IMR-90 (cell line): ENCODE results near the gene ACSM6. TPM values are rescaled to one million over a fixed set of nuclear protein-coding genes. Genes with fewer than 3 reads are reported as not detected.
A peak's percentile ranks its signal among the peaks of the same experiment; 100 is the strongest.

Experiments used
- ATAC-seq: fragments of 200-7000 bp; cut with Tn5 transposase; 2 replicates; pipeline ENCODE4 v1.9.1; 2020; ENCODE audit warnings: low read depth, mild to moderate bottlenecking, moderate library complexity
- BruUV-seq: library from RNA; stranded (reverse); fragments of 400-500 nt; replicated peaks from 2 replicates; lab custom pipeline; 2021; lab: Mats Ljungman, UMichigan
- CTCF ChIA-PET: fragments of 300-600 bp; formaldehyde crosslinking; extraction: SDS; loops from one replicate; lab custom pipeline; 2021; ENCODE audit warnings: antibody characterized with exemption; lab: Yijun Ruan, JAX
- POLR2A ChIA-PET: fragments of 300-600 bp; sonication (Branson Sonifier 250); formaldehyde crosslinking; loops from one replicate; lab custom pipeline; 2022; ENCODE audit warnings: antibody characterized with exemption; ENCODE audit not compliant: unreplicated experiment; lab: Charles Lee
- DNase-seq: peaks from one replicate; pipeline ENCODE4 v3.0.0; 2013
- H2AFZ ChIP-seq: replicated peaks from 2 replicates; pipeline ENCODE3; 2013; ENCODE audit warnings: low read length, mild to moderate bottlenecking; ENCODE audit not compliant: poor library complexity
- H2AK5ac ChIP-seq: 2 replicates; pipeline ENCODE4 v1.6.1; 2013; ENCODE audit warnings: low read depth, low read length, inconsistent platforms
- H2AK9ac ChIP-seq: replicated peaks from 2 replicates; pipeline ENCODE3; 2013; ENCODE audit warnings: mild to moderate bottlenecking, low read depth, low read length, moderate library complexity; ENCODE audit not compliant: poor library complexity
- H2BK120ac ChIP-seq: 2 replicates; pipeline ENCODE4 v1.6.1; 2013; ENCODE audit warnings: low read depth, low read length, inconsistent platforms
- H2BK15ac ChIP-seq: 3 replicates; pipeline ENCODE4 v1.6.1; 2013; ENCODE audit warnings: low read depth, low read length, inconsistent platforms
- H2BK20ac ChIP-seq: 2 replicates; pipeline ENCODE4 v1.6.1; 2013; ENCODE audit warnings: low read depth, mild to moderate bottlenecking, inconsistent platforms, low read length, moderate library complexity
- H2BK5ac ChIP-seq: 2 replicates; pipeline ENCODE4 v1.6.1; 2013; ENCODE audit warnings: mild to moderate bottlenecking, low read depth, low read length, inconsistent platforms; ENCODE audit not compliant: poor library complexity, severe bottlenecking
- H3K14ac ChIP-seq: replicated peaks from 2 replicates; pipeline ENCODE4 v1.6.1; 2013; ENCODE audit warnings: low read depth, low read length, inconsistent platforms
- H3K18ac ChIP-seq: 2 replicates; pipeline ENCODE4 v1.6.1; 2013; ENCODE audit warnings: low read depth, low read length, control low read depth
- H3K23ac ChIP-seq: 2 replicates; pipeline ENCODE4 v1.6.1; 2013; ENCODE audit warnings: low read depth, low read length, inconsistent platforms
- H3K27ac ChIP-seq: 2 replicates; pipeline ENCODE4 v1.5.1; 2013; ENCODE audit warnings: mild to moderate bottlenecking, control low read depth, low read length; ENCODE audit not compliant: insufficient read depth
- H3K27me3 ChIP-seq: 2 replicates; pipeline ENCODE4 v1.6.1; 2013; ENCODE audit warnings: low read length; ENCODE audit not compliant: control insufficient read depth, insufficient read depth
- H3K36me3 ChIP-seq: 2 replicates; pipeline ENCODE4 v1.6.1; 2013; ENCODE audit warnings: low read length, mixed read lengths; ENCODE audit not compliant: control insufficient read depth, insufficient read depth
- H3K4ac ChIP-seq: 2 replicates; pipeline ENCODE4 v1.6.1; 2013; ENCODE audit warnings: low read depth, low read length, inconsistent platforms
- H3K4me1 ChIP-seq: 2 replicates; pipeline ENCODE4 v1.6.1; 2013; ENCODE audit warnings: low read length, mixed read lengths; ENCODE audit not compliant: control insufficient read depth, insufficient read depth
- H3K4me2 ChIP-seq: 2 replicates; pipeline ENCODE4 v1.6.1; 2013; ENCODE audit warnings: low read depth, mild to moderate bottlenecking, control low read depth, low read length, moderate library complexity
- H3K4me3 ChIP-seq: 2 replicates; pipeline ENCODE4 v1.5.1; 2013; ENCODE audit warnings: low read depth, mild to moderate bottlenecking, control low read depth, low read length, moderate library complexity; ENCODE audit not compliant: insufficient read depth
- H3K56ac ChIP-seq: 2 replicates; pipeline ENCODE4 v1.6.1; 2013; ENCODE audit warnings: low read length, inconsistent platforms; ENCODE audit not compliant: insufficient read depth; ENCODE audit errors: extremely low read depth
- H3K79me1 ChIP-seq, 2 experiments: 2 replicates each; pipeline ENCODE4 v1.6.1; 2013; ENCODE audit warnings: low read length in 2 of 2, inconsistent platforms in 1 of 2, low read depth in 1 of 2
- H3K9ac ChIP-seq: 2 replicates; pipeline ENCODE4 v1.6.1; 2013; ENCODE audit warnings: low read depth, low read length, control low read depth
- H3K9me1 ChIP-seq: 2 replicates; pipeline ENCODE4 v1.6.1; 2013; ENCODE audit warnings: low read length, inconsistent platforms; ENCODE audit not compliant: insufficient read depth
- H3K9me3 ChIP-seq: 2 replicates; pipeline ENCODE4 v1.6.1; 2013; ENCODE audit warnings: low read length; ENCODE audit not compliant: control insufficient read depth, insufficient read depth
- H4K20me1 ChIP-seq: 2 replicates; pipeline ENCODE4 v1.6.1; 2013; ENCODE audit warnings: low read length, inconsistent platforms; ENCODE audit not compliant: insufficient read depth
- H4K5ac ChIP-seq: 2 replicates; pipeline ENCODE4 v1.6.1; 2013; ENCODE audit warnings: mild to moderate bottlenecking, low read depth, low read length, control low read depth
- H4K8ac ChIP-seq, 2 experiments: 2 replicates each; pipeline ENCODE4 v1.6.1; 2013; ENCODE audit warnings: low read depth in 2 of 2, low read length in 2 of 2, control low read depth in 1 of 2, inconsistent platforms in 1 of 2
- H4K91ac ChIP-seq: 2 replicates; pipeline ENCODE4 v1.6.1; 2013; ENCODE audit warnings: low read depth, low read length, inconsistent platforms; ENCODE audit not compliant: insufficient read depth
- BHLHE40 ChIP-seq: fragments of 150-350 bp; IDR thresholded peaks from 2 replicates; pipeline ENCODE4 v1.6.1; 2016; ENCODE audit warnings: mild to moderate bottlenecking, low read depth, low read length
- CEBPB ChIP-seq: IDR thresholded peaks from 2 replicates; pipeline ENCODE4 v1.6.1; 2012; ENCODE audit warnings: low read depth, low read length, improper control_type of control experiment
- ELK1 ChIP-seq: fragments of 150-350 bp; IDR thresholded peaks from 2 replicates; pipeline ENCODE4 v1.6.1; 2016; ENCODE audit warnings: low read depth, mild to moderate bottlenecking, low read length, moderate library complexity, borderline replicate concordance
- FOS ChIP-seq: fragments of 150-350 bp; IDR thresholded peaks from 2 replicates; pipeline ENCODE4 v1.6.1; 2016; ENCODE audit warnings: low read depth, low read length
- MAFK ChIP-seq: IDR thresholded peaks from 2 replicates; pipeline ENCODE4 v1.6.1; 2012; ENCODE audit warnings: low read depth, low read length, improper control_type of control experiment
- NFE2L2 ChIP-seq: fragments of 150-350 bp; IDR thresholded peaks from 2 replicates; pipeline ENCODE4 v1.6.1; 2016; ENCODE audit warnings: low read depth, mild to moderate bottlenecking, low read length
- USF2 ChIP-seq: fragments of 150-350 bp; IDR thresholded peaks from 2 replicates; pipeline ENCODE4 v1.6.1; 2017; ENCODE audit warnings: mild to moderate bottlenecking, antibody characterized with exemption, low read length, low read depth
- WGBS, 2 experiments: methylation state at CpG; one replicate each; pipeline versions ENCODE4 v1.1.5 to v1.1.7; 2013; ENCODE audit warnings: missing lambda C conversion rate in 2 of 2; ENCODE audit not compliant: insufficient read length in 1 of 2; ENCODE audit errors: extremely low coverage in 2 of 2; 5-methylcytosine and 5-hydroxymethylcytosine counted together
- dilution Hi-C: fragments of 300-500 bp; cut with HindIII; formaldehyde crosslinking; loops from one replicate; pipeline ENCODE4 v1.14.3; 2018; ENCODE audit warnings: low sequenced_read_pairs; ENCODE audit not compliant: unreplicated experiment
- in situ Hi-C: fragments of 300-500 bp; cut with MboI; formaldehyde crosslinking; loops from 3 replicates; pipeline ENCODE4 v1.14.3; 2019; ENCODE audit warnings: low sequenced_read_pairs, inconsistent platforms, mixed read lengths
- intact Hi-C: fragments of 100-400 bp; cut with micrococcal nuclease; formaldehyde crosslinking; loops from 2 replicates; pipeline ENCODE4 v1.10.0; 2022
- polyA plus RNA-seq, 3 experiments: library from polyadenylated mRNA; depleted of rRNA; stranded (reverse); fragments of >200 nt; gene quantifications; 2 replicates each; pipeline ENCODE4 v1.2.3, GENCODE V29; 2012; ENCODE audit warnings: low replicate concordance in 1 of 3
- total RNA-seq: library from RNA; depleted of rRNA; stranded (reverse); fragments of >200 nt; gene quantifications from 2 replicates; pipeline ENCODE4 v1.2.3, GENCODE V29; 2012

Gene ACSM6
- total and polyA plus RNA-seq, 2 of the 4 experiments (the other 2 are of a cell fraction), result not detected

GRCh38 chr10:95236068-95236903 lies 42.2 kb downstream of the ACSM6 start:
- Histone ChIP-seq H3K4me1 (peaks cover 12% of the 10 kb centered on the region), H2BK5ac (peak overlapping the region; percentile 47), H3K79me1 (peaks cover 10 to 62% of the 10 kb centered on the region in 2 experiments; a peak in 3 of 4 replicates), H3K36me3 (peaks cover 54% of the 10 kb centered on the region), H3K23ac (peak overlapping the region; percentile 6; the same call in 1 of the 2 replicates), H4K5ac (no peak overlapping the region), H2BK20ac (peak overlapping the region; percentile 3), H3K9ac (no peak overlapping the region), H2AK5ac (no peak overlapping the region), H3K4me3 (no peak overlapping the region), H2BK120ac (peak overlapping the region; percentile 12), H4K8ac (peak overlapping the region in 1 of 2 experiments; percentile 0; a peak in 1 of 4 replicates), H3K9me3 (no peaks in the 10 kb centered on the region), H3K27me3 (no peaks in the 10 kb centered on the region), H2AFZ (no peak overlapping the region), H3K14ac (peak overlapping the region; percentile 53), H3K4ac (peak overlapping the region; percentile 14), H3K27ac (no peak overlapping the region), H4K20me1 (peaks cover 10% of the 10 kb centered on the region), H3K18ac (no peak overlapping the region), H3K4me2 (peak overlapping the region; percentile 22; the same call in 1 of the 2 replicates), H2AK9ac (peak overlapping the region; percentile 76), H4K91ac (peak overlapping the region; percentile 8; the same call in 1 of the 2 replicates), H2BK15ac (no peak overlapping the region; the same call in 1 of the 3 replicates), H3K56ac (no peak overlapping the region), H3K9me1 (peaks cover 24% of the 10 kb centered on the region)
- BruUV-seq, result no TSS peak
- whole genome bisulfite sequencing, 2 experiments, result no CpG with 5 or more reads among the region's 6 CpGs
- in situ Hi-C loops, result loop anchor here (10.0 kb wide), 1 partner anchor 101 kb away; no protein-coding TSS in a partner anchor
- ChIA-PET CTCF (interaction anchor here (0.5 to 1.5 kb wide), 4 partner anchors 11 to 1103 kb away, joined by 3 to 6 read pairs (median 4); no protein-coding TSS in a partner anchor), POLR2A (no interaction called here)
- DNase-seq (peak; percentile 81), ATAC-seq (peak; percentile 52)
- TF ChIP-seq ELK1, result no peak
- TF ChIP-seq NFE2L2, result peak; percentile 68
- TF ChIP-seq USF2, result no peak
- no peak for TF ChIP-seq BHLHE40
- TF ChIP-seq CEBPB, result peak; percentile 28; the same call in 1 of the 2 replicates
- peak; percentile 89 for TF ChIP-seq FOS
- no peak for TF ChIP-seq MAFK
- intact Hi-C loops, result no loop called here
- dilution Hi-C loops, result no loop called here
